DOHH2 (cell line): ENCODE data around the gene TRAPPC4.

Experiments
- H3F3A ChIP-seq: fragments of 200-600 bp; sonication (generic), shearing (Covaris generic); 2 replicates; pipeline ENCODE4 v1.6.0; 2016; ENCODE audit warnings: antibody characterized with exemption, mild to moderate bottlenecking; ENCODE audit not compliant: control insufficient read depth, insufficient read depth
- H3K27ac ChIP-seq: fragments of 200-600 bp; sonication (generic); 2 replicates; pipeline ENCODE4 v1.5.1; 2014; ENCODE audit warnings: low read depth, mild to moderate bottlenecking, low read length, moderate library complexity
- H3K27me3 ChIP-seq: fragments of 200-600 bp; sonication (generic); 2 replicates; pipeline ENCODE4 v1.6.1; 2014; ENCODE audit warnings: mild to moderate bottlenecking, low read length, mixed read lengths; ENCODE audit not compliant: control insufficient read depth
- H3K36me3 ChIP-seq: fragments of 200-600 bp; sonication (generic); 2 replicates; pipeline ENCODE4 v1.6.1; 2014; ENCODE audit warnings: mild to moderate bottlenecking, low read length, moderate library complexity, mixed read lengths; ENCODE audit not compliant: control insufficient read depth
- H3K4me1 ChIP-seq: fragments of 200-600 bp; sonication (generic); 2 replicates; pipeline ENCODE4 v1.6.1; 2014; ENCODE audit warnings: mild to moderate bottlenecking, low read length, mixed read lengths; ENCODE audit not compliant: control insufficient read depth
- H3K4me2 ChIP-seq: fragments of 200-600 bp; sonication (generic); 2 replicates; pipeline ENCODE4 v1.6.0; 2014; ENCODE audit warnings: mild to moderate bottlenecking, low read length, moderate library complexity
- H3K4me3 ChIP-seq: fragments of 200-600 bp; sonication (generic); 2 replicates; pipeline ENCODE4 v1.5.1; 2014; ENCODE audit warnings: mild to moderate bottlenecking, low read length, mixed read lengths
- H3K79me2 ChIP-seq: fragments of 200-600 bp; sonication (generic); 2 replicates; pipeline ENCODE4 v1.6.1; 2014; ENCODE audit warnings: mild to moderate bottlenecking, low read length, mixed read lengths; ENCODE audit not compliant: control insufficient read depth
- H3K9me2 ChIP-seq: fragments of 200-600 bp; sonication (generic); replicated peaks from 2 replicates; pipeline ENCODE4 v1.6.1; 2014; ENCODE audit warnings: mild to moderate bottlenecking, low read length, mixed read lengths; ENCODE audit not compliant: control insufficient read depth
- H3K9me3 ChIP-seq: fragments of 200-600 bp; sonication (generic); 2 replicates; pipeline ENCODE4 v1.6.1; 2014; ENCODE audit warnings: antibody characterized with exemption, low read length, mixed read lengths; ENCODE audit not compliant: control insufficient read depth, insufficient read depth
- H4K20me1 ChIP-seq: fragments of 200-600 bp; sonication (generic); 2 replicates; pipeline ENCODE4 v1.6.0; 2014; ENCODE audit warnings: low read depth, mild to moderate bottlenecking, antibody characterized with exemption, low read length, moderate library complexity; ENCODE audit not compliant: control insufficient read depth, insufficient read depth
- EZH2phosphoT487 ChIP-seq: fragments of 200-600 bp; sonication (generic); IDR thresholded peaks from 2 replicates; pipeline ENCODE4 v1.6.1; 2017; ENCODE audit warnings: borderline replicate concordance, mild to moderate bottlenecking, antibody characterized with exemption, low read length, moderate library complexity, mixed read lengths
- TF ChIP-seq, protein P1 (sequence below): fragments of 200-600 bp; sonication (generic); IDR thresholded peaks from one replicate; pipeline ENCODE4 v1.5.1; 2014; ENCODE audit warnings: antibody characterized with exemption, mild to moderate bottlenecking, low read depth, low read length; ENCODE audit not compliant: poor library complexity, severe bottlenecking

TRAPPC4 gene

DNA sequence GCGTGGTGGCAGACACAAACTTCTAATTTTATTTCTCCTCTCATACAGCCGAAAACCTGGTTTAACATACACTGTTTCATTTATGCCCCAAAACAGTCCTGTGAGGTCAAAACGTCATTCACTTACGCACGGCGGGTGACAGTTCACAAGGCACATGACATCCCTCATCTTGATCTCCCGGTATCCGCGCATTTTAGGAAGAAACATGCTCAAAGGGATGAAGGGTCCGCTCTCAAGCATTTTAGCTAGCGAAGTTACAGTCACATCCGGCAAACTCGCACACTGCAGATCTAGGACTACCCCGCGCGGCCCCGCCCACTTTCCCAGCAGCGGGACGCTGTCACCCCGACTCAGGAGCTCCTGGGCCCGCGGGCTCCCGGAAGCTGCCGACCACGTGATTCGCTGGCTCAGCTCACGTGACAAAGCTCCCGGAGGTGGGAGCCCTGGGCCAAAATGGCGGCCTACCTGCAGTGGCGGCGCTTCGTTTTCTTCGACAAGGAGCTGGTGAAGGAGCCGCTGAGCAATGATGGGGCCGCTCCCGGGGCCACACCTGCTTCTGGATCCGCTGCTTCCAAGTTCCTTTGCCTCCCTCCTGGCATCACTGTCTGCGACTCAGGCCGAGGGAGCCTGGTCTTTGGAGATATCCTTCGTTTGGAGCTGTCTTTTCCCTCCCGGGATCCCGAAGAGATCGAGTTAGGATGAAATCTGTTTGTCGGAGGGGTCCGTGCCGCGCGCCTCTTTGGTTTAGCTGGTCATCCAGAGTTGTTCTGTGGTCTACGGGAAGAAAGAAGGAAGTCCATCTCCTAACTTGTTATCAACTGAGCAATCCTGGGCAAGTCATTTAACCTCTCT, 49.0 kb downstream of the TRAPPC4 start, which contains the start of gene VPS11:
VPS11 (plus strand) TSS at position 448 of the 852 bp plus-strand sequence; CDS start at position 454, 6 bp downstream.
- TF ChIP-seq EZH2phosphoT487 = no peak
- TF ChIP-seq, protein P1, sequence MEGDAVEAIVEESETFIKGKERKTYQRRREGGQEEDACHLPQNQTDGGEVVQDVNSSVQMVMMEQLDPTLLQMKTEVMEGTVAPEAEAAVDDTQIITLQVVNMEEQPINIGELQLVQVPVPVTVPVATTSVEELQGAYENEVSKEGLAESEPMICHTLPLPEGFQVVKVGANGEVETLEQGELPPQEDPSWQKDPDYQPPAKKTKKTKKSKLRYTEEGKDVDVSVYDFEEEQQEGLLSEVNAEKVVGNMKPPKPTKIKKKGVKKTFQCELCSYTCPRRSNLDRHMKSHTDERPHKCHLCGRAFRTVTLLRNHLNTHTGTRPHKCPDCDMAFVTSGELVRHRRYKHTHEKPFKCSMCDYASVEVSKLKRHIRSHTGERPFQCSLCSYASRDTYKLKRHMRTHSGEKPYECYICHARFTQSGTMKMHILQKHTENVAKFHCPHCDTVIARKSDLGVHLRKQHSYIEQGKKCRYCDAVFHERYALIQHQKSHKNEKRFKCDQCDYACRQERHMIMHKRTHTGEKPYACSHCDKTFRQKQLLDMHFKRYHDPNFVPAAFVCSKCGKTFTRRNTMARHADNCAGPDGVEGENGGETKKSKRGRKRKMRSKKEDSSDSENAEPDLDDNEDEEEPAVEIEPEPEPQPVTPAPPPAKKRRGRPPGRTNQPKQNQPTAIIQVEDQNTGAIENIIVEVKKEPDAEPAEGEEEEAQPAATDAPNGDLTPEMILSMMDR = no peak
- H3K36me3 ChIP-seq = peaks cover 29% of the 10 kb centered on the region
- peaks cover 37% of the 10 kb centered on the region for H3K79me2 ChIP-seq
- no peaks in the 10 kb centered on the region for H3K27me3 ChIP-seq
- H3K4me2 ChIP-seq = peak within 1 kb of the TSS; percentile 76
- no peaks in the 10 kb centered on the region for H3K9me2 ChIP-seq
- no peaks in the 10 kb centered on the region for H4K20me1 ChIP-seq
- peak within 1 kb of the TSS; percentile 91 for H3K4me3 ChIP-seq
- H3K4me1 ChIP-seq = peaks cover 21% of the 10 kb centered on the region
- H3K9me3 ChIP-seq = no peaks in the 10 kb centered on the region
- peak within 1 kb of the TSS; percentile 59 for H3K27ac ChIP-seq
- peaks cover 7% of the 10 kb centered on the region; the same call in 1 of the 2 replicates for H3F3A ChIP-seq
